ENCODE data around the gene FRMD4A.

GRCh38 chr10:13904064-13904463 is 426.7 kb downstream of the FRMD4A start:
- TF ChIP-seq CTCF (conservative IDR thresholded peaks at IDR 0.05) (no peak), EZH2 (IDR thresholded peaks at IDR 0.05; ENCODE audit: low read depth) (no peak)
